Thyroid gland (tissue), 4 donors: ENCODE results near the gene RARRES1.

ENCODE experiments used
- POLR2A ChIP-seq, 2 donors: fragments of 450-650 bp; IDR thresholded peaks; one replicate each; pipeline ENCODE4 v1.6.1; 2017; ENCODE audit warnings: antibody characterized with exemption in 2 of 2, mild to moderate bottlenecking in 2 of 2, moderate library complexity in 1 of 2
- TF ChIP-seq, protein P1 (sequence below), 6 experiments: fragments of 200-600 bp in 3 of 6; fragments of 450-650 bp in 3 of 6; sonication (generic) in 3 of 6; IDR thresholded peaks; one replicate each; pipeline ENCODE4 v1.5.1; 2016 to 2019; ENCODE audit warnings: antibody characterized with exemption in 6 of 6, mild to moderate bottlenecking in 2 of 6, inconsistent platforms in 1 of 6, moderate library complexity in 1 of 6

GRCh38 chr3:158773845-158774830, 41.9 kb upstream of the RARRES1 start:
- TF ChIP-seq, protein P1, sequence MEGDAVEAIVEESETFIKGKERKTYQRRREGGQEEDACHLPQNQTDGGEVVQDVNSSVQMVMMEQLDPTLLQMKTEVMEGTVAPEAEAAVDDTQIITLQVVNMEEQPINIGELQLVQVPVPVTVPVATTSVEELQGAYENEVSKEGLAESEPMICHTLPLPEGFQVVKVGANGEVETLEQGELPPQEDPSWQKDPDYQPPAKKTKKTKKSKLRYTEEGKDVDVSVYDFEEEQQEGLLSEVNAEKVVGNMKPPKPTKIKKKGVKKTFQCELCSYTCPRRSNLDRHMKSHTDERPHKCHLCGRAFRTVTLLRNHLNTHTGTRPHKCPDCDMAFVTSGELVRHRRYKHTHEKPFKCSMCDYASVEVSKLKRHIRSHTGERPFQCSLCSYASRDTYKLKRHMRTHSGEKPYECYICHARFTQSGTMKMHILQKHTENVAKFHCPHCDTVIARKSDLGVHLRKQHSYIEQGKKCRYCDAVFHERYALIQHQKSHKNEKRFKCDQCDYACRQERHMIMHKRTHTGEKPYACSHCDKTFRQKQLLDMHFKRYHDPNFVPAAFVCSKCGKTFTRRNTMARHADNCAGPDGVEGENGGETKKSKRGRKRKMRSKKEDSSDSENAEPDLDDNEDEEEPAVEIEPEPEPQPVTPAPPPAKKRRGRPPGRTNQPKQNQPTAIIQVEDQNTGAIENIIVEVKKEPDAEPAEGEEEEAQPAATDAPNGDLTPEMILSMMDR (IDR thresholded peaks at IDR 0.05), result no peak
- TF ChIP-seq POLR2A (IDR thresholded peaks at IDR 0.05), result no peak
